Measurements from ENCODE around the gene KCTD1.

The KCTD1 gene

GRCh38 chr18:26416652-26417150, 131.7 kb downstream of the KCTD1 start:
- no peak for TF ChIP-seq CTCF (IDR thresholded peaks at IDR 0.05)

- TF ChIP-seq CTCF (IDR thresholded peaks at IDR 0.05) = no peak
Observed at GRCh38 chr18:26415631-26416030, 132.7 kb downstream of the KCTD1 start.

GRCh38 chr18:26414901-26415440, 133.4 kb downstream of the KCTD1 start:
- TF ChIP-seq CTCF (IDR thresholded peaks at IDR 0.05) = no peak

- TF ChIP-seq CTCF (IDR thresholded peaks at IDR 0.05) = no peak
Observed at GRCh38 chr18:26409091-26409490, 139.3 kb downstream of the KCTD1 start.

GRCh38 chr18:26407736-26408601, 140.4 kb downstream of the KCTD1 start:
- TF ChIP-seq CTCF (IDR thresholded peaks at IDR 0.05) = no peak

GRCh38 chr18:26406854-26407517, 141.4 kb downstream of the KCTD1 start:
- TF ChIP-seq CTCF (IDR thresholded peaks at IDR 0.05) = no peak

GRCh38 chr18:26406324-26406723, 142.0 kb downstream of the KCTD1 start:
- TF ChIP-seq CTCF (IDR thresholded peaks at IDR 0.05) = no peak
